GM06990 (cell line): ENCODE data around the gene TUBA4B.
A peak's percentile ranks its signal among the peaks of the same experiment; 100 is the strongest.

Experiments
- DNase-seq: peaks from one replicate; pipeline ENCODE4 v3.0.0-alpha.2; 2011; ENCODE audit not compliant: insufficient read length; ENCODE audit errors: extremely low read depth
- H3K27me3 ChIP-seq: replicated peaks from 2 replicates; pipeline ENCODE4 v1.6.0; 2011; ENCODE audit warnings: low read length; ENCODE audit not compliant: control insufficient read depth, insufficient read depth
- H3K36me3 ChIP-seq: 2 replicates; pipeline ENCODE4 v1.5.1; 2011; ENCODE audit warnings: low read length; ENCODE audit not compliant: control insufficient read depth, insufficient read depth
- H3K4me3 ChIP-seq: replicated peaks from 2 replicates; pipeline ENCODE4 v1.5.1; 2011; ENCODE audit warnings: low read depth, mild to moderate bottlenecking, control low read depth, low read length
- TF ChIP-seq, protein P1 (sequence below): IDR thresholded peaks from 2 replicates; pipeline ENCODE4 v1.5.1; 2011; ENCODE audit warnings: low read length, control low read depth, mild to moderate bottlenecking, inconsistent platforms; ENCODE audit not compliant: insufficient read depth, poor library complexity, severe bottlenecking

The TUBA4B gene

DNA sequence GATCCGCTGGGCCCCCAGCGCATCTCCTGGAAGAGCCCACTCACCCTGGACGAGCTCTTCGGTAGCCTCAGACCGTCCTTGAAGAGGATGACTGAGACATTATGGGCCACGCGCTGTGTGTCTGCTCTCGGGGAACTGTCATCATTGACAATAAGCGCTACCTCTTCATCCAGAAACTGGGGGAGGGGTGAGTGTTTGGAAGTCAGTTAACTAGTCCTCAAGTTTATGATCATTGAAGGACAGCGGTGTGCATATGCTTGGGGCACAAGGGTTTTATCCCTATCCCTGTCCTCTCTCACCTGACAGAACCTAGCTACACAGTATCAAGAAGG, 7.2 kb upstream of the TUBA4B start:
- H3K27me3 ChIP-seq = no peaks in the 10 kb centered on the region
- DNase-seq = no peak
- peak overlapping the region; percentile 82 for H3K4me3 ChIP-seq
- TF ChIP-seq, protein P1, sequence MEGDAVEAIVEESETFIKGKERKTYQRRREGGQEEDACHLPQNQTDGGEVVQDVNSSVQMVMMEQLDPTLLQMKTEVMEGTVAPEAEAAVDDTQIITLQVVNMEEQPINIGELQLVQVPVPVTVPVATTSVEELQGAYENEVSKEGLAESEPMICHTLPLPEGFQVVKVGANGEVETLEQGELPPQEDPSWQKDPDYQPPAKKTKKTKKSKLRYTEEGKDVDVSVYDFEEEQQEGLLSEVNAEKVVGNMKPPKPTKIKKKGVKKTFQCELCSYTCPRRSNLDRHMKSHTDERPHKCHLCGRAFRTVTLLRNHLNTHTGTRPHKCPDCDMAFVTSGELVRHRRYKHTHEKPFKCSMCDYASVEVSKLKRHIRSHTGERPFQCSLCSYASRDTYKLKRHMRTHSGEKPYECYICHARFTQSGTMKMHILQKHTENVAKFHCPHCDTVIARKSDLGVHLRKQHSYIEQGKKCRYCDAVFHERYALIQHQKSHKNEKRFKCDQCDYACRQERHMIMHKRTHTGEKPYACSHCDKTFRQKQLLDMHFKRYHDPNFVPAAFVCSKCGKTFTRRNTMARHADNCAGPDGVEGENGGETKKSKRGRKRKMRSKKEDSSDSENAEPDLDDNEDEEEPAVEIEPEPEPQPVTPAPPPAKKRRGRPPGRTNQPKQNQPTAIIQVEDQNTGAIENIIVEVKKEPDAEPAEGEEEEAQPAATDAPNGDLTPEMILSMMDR = no peak
- H3K36me3 ChIP-seq = peaks cover 14% of the 10 kb centered on the region

DNA sequence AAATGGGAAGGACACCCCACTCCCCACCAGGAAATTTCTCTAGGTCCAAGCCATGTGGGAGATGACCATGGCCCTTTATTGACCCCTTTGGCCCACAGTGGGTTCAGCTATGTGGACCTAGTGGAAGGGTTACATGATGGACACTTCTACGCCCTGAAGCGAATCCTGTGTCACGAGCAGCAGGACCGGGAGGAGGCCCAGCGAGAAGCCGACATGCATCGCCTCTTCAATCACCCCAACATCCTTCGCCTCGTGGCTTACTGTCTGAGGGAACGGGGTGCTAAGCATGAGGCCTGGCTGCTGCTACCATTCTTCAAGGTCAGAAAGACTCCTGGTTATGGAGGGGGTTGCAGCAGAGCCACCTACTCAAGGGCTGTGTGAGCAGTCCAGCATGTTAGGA, 6.5 kb upstream of the TUBA4B start:
- peaks cover 18% of the 10 kb centered on the region for H3K36me3 ChIP-seq
- no peak for DNase-seq
- TF ChIP-seq, protein P1 = no peak
- H3K27me3 ChIP-seq = no peaks in the 10 kb centered on the region
- no peak overlapping the region for H3K4me3 ChIP-seq

DNA sequence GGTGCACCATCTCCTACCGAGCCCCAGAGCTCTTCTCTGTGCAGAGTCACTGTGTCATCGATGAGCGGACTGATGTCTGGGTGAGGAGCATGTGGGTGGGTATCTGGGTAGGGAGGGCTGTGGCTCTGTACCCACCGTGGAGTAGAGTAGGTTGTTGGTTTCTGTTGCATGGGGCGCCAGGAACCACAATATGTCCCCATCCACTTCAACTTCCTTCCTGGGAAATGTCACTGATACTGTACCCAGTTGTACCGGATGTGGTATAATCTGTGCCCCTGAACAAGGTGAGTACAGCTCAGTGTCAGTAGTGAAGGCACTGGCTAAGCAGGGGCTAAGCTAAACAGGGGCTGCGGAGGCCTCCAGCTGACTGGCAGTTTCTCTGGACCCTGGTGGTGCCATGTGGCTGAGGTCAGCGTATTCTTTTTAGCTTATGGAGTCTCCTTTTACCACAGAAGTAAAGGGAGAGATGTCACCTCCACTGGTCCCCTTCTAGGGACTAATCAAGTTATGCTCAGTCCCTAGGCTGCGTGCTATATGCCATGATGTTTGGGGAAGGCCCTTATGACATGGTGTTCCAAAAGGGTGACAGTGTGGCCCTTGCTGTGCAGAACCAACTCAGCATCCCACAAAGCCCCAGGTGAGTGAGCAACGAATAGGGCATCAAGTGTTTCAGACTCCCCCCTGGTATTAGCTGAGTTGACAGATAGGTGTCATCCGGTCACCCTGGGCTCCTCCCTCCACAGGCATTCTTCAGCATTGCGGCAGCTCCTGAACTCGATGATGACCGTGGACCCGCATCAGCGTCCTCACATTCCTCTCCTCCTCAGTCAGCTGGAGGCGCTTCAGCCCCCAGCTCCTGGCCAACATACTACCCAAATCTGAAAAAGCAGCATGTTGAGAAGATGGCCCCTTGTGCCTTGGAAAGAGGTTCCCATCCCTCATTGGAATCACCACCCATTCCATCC, 5.1 kb upstream of the TUBA4B start:
- no peaks in the 10 kb centered on the region for H3K27me3 ChIP-seq
- DNase-seq = no peak
- H3K36me3 ChIP-seq = peaks cover 18% of the 10 kb centered on the region
- TF ChIP-seq, protein P1 = no peak
- no peak overlapping the region for H3K4me3 ChIP-seq

DNA sequence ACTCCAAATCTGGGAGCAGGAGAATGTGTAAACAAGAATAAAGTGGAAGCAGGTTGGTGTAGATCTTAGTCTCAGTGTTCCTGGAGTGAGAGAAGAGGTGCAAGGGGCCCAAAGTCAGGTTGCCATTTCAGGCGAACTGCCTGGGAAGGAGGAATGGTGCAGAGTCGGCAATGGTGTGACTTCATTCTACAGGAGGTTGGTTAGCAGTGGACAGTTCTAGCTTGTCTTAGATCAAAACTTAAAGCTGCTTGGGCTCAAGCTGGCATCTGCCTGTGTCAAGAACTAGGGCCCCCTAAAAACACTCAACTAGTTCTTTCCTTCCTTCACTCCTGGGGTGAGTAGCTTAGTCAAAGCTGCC, 4.2 kb upstream of the TUBA4B start:
- DNase-seq = no peak
- Histone ChIP-seq H3K36me3 (peaks cover 18% of the 10 kb centered on the region), H3K4me3 (no peak overlapping the region), H3K27me3 (no peaks in the 10 kb centered on the region)
- TF ChIP-seq, protein P1 = no peak

DNA sequence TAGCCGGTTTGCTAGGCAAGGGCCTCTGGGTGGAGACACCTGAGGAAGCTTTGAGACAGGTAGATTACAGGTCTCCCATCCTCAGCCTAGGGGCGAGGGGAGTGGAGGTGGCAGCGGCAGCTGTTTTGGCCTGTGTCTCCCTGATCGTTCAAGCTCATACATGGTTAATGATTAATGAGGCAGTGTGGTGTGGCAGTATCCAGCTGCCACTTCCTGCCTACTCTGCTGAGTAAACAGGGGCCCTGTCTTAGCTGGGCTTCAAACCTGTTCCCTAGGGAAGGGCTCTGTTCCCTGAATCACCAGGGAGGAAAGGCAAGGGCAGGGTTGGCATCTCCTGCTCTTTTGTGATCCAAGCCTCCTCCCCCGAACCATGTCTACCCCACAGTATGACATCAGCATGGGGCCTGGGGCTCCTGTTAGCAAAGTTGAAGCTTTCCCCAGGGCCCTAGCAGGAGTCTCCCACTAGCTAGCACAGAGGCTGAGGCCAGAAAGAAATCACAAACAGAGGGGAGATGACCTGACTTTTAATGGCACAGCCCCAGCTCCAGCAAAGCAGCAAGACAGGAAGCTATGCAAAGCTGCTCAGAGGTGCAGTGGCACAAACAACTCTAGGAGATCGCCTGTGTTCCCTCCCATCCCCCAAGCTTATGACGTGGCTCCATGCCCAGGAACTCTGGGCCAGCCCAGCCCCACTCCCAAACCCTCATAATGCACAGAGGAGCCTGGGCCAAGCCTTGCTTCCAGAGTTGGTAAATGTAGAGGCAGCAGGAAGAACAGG, 3.7 kb upstream of the TUBA4B start:
- no peak for DNase-seq
- TF ChIP-seq, protein P1 = no peak
- Histone ChIP-seq H3K27me3 (no peaks in the 10 kb centered on the region), H3K4me3 (peak overlapping the region; percentile 1; the same call in 1 of the 2 replicates), H3K36me3 (peaks cover 18% of the 10 kb centered on the region)
